ENCODE measurements around the gene GCM1. TPM values are rescaled to one million over a fixed set of nuclear protein-coding genes. Genes with fewer than 3 reads are reported as not detected.
"Not testable (repeated sequence)": the region's sequence is repeated elsewhere in the genome, so short reads cannot be mapped to it uniquely, and the experiment has no call there.

GCM1 gene
- polyA plus RNA-seq (ENCODE audit: insufficient read depth in 1 of 5, insufficient read length in 5 of 5, low replicate concordance in 1 of 5), result under 1 TPM in 1 of 5 donors, not detected in 4; 0.07 TPM
- long read RNA-seq, donor 1, partial matches to known transcripts, result 0 of 1 reads
- long read RNA-seq, donor 1, other reads (novel, unspliced or antisense), result 0 of 1 reads
- long read RNA-seq, donor 2, result 0 reads
- long read RNA-seq, donor 3, result 0 reads
- long read RNA-seq, donor 4, result 0 reads
- long read RNA-seq, donor 5, result 0 reads
- long read RNA-seq, donor 6, result 0 reads
- long read RNA-seq, donor 7, result 0 reads
- long read RNA-seq, donor 8, result 0 reads

- no peak for DNase-seq
Observed at GRCh38 chr6:53148684-53149083, at the start of gene GCM1. GCM1 (minus strand) TSS chr6:53148841; CDS start chr6:53145632, 3,209 bp downstream.

- no peak for DNase-seq
Observed at GRCh38 chr6:53197553-53197952, 48.9 kb upstream of the GCM1 start.

GRCh38 chr6:53195048-53195447, 46.4 kb upstream of the GCM1 start:
- DNase-seq, result no peak

- DNase-seq, result peak in 1 of 2 donors; percentile 30
Observed at GRCh38 chr6:53192682-53193188, 44.1 kb upstream of the GCM1 start.

GRCh38 chr6:53189554-53189953, 40.9 kb upstream of the GCM1 start:
- DNase-seq, result no peak

GRCh38 chr6:53188833-53189232, 40.2 kb upstream of the GCM1 start:
- no peak for DNase-seq

GRCh38 chr6:53180678-53181077, 32.0 kb upstream of the GCM1 start:
- DNase-seq, result no peak

- peak; percentile 27 to 38 for DNase-seq
Observed at GRCh38 chr6:53179961-53180651, 31.5 kb upstream of the GCM1 start.

- no peak for DNase-seq
Observed at GRCh38 chr6:53178837-53179432, 30.3 kb upstream of the GCM1 start.

GRCh38 chr6:53175027-53175426, 26.4 kb upstream of the GCM1 start:
- no peak for DNase-seq

- DNase-seq, result no peak
Observed at GRCh38 chr6:53172468-53172803, 23.8 kb upstream of the GCM1 start.

- DNase-seq, result peak; percentile 77 to 87
Observed at GRCh38 chr6:53171605-53172467, 23.2 kb upstream of the GCM1 start.

- DNase-seq, result no peak
Observed at GRCh38 chr6:53168516-53169267, 20.1 kb upstream of the GCM1 start.

GRCh38 chr6:53165293-53165692, 16.7 kb upstream of the GCM1 start:
- no peak for DNase-seq

- DNase-seq, result no peak
Observed at GRCh38 chr6:53162606-53163005, 14.0 kb upstream of the GCM1 start.

- no peak for DNase-seq
Observed at GRCh38 chr6:53161481-53162009, 12.9 kb upstream of the GCM1 start.

GRCh38 chr6:53159558-53159957, 10.9 kb upstream of the GCM1 start:
- DNase-seq, result no peak

GRCh38 chr6:53158076-53158475, 9.4 kb upstream of the GCM1 start:
- DNase-seq, result not testable (repeated sequence)

- not testable (repeated sequence) for DNase-seq
Observed at GRCh38 chr6:53155279-53155678, 6.6 kb upstream of the GCM1 start.

- no peak for DNase-seq
Observed at GRCh38 chr6:53154794-53155193, 6.2 kb upstream of the GCM1 start.

GRCh38 chr6:53154071-53154470, 5.4 kb upstream of the GCM1 start:
- DNase-seq, result no peak
